HG03354 (cell line): Measurements from ENCODE around the gene TENT4B.

Experiments used
- ATAC-seq: cut with Tn5 transposase; IDR thresholded peaks from one replicate; pipeline ENCODE4 v1.9.1; 2021; ENCODE audit warnings: mild to moderate bottlenecking; ENCODE audit not compliant: unreplicated experiment, poor library complexity, severe bottlenecking

Gene TENT4B

DNA sequence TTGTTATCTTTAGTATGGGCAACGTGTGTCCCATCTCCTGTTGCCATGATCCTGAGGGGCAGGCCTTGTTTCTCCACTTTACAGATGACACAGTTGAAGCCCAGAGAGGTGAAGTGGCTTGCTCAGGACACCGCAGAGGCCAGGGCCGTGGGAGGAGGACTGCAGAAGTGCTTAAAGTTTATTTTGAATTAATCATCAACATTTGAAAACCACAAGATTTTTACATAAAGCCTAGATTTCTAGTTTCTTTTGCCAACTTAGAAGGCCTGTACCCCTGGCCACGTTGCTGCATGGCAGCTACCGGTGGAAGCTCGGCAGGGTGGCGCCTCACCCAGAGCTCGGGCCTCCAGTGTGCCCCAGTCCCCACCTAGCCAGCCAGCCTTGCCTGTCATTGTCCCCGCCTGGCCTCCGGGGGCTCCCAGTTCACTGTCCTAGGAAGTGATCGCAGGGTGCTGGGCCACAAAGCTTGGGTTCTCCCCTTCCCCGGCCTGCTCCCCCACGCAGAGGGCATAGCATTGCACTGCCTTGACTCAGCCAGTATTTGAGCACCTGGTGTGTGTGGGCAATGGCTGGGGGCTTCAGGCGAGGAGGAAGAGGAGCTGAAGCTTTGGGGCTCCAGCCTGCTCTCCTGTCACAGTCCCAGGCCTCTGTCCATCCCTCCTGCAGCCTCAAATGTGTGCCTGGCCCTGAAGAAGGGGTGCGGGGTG, 98.4 kb downstream of the TENT4B start:
- no peak for ATAC-seq

DNA sequence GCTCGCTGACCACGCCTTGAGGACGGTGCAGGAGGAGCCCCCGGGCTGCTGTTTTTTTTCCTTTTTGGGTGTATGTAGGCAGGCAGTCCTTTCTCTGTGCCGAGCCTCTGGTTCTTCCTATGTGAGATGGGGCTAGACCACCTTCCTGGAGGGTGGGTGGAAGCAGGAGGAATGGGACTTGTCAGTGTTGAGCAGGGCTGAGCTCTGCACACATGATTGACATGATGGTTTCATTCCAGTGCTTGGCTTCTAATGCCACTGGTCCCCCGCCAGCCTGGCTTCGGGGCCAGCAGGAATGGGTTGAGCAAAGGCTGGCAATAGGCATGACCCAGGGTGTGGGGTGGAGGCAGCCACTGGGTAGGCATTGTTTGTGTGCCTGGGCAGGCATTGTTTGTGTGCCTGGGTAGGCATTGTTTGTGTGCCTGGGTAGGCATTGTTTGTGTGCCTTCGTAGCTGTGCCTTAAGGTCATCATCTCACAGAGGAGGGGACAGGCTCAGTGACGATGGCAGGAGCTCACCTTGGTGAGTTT, 99.0 kb downstream of the TENT4B start:
- no peak for ATAC-seq

DNA sequence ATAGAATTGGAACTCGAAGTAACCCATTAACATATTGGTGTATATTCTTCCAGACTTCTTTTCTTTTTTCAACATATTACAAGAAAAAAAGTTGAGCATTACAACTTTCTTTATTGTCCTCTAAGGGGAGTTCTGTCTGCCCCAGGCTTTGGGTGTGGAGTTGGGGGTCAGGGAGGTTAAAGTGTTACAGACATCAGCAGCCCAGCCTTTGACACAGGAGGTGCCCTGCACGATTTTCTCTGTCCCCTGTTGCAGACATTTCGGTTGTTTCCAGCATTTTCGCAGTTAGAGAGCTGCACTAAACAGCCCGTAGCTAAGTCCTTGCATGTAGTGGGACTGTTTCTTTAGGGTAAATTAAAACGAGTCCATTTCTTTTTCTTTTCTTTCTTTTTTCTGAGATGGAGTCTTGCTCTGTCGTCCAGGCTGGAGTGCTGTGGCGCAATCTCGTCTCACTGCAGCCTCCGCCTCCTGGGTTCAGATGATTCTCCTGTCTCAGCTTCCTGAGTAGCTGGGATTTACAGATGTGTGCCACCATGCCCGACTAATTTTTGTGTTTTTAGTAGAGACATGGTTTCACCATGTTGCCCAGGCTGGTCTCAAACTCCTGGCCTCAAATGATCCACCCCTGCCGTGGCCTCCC, 99.9 kb downstream of the TENT4B start:
- no peak for ATAC-seq

DNA sequence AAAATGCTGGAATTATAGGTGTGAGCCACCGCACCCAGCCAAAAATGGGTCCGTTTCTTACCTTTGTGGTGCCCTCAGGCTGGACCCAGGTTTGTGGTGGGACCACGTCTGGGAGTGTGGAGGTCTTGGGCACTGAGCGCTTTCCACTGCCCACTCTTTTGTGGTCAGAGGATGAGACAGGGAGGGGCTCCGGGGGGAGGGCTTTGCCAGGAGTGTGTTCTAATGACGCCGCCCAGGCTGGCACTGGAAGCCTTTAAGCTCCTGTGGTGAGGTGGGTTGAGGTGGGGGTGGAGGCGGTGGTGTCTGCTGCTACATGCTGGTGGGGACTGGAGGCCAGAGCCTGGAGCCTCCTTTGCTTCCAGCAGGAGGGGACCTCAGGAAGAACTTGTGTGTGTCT, 100.4 kb downstream of the TENT4B start:
- ATAC-seq: no peak

DNA sequence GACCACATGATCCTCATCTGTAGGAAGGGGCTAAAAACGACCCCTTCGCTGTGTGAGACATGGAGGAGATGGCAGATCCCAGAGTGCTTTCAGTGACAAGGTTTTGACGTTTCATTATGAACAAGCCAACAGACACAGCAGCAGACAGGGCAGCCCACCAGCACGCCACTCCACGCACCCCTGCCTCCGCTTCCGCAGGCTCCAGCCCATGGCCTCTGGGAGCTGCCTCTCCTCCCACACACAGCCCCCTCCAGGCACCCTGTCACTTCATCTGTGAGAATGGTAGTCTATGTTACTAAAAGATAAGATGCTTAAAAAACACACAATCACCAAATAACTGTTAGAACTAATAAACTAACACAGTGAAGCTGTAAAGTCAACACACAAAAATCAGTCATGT, 101.0 kb downstream of the TENT4B start:
- no peak for ATAC-seq

DNA sequence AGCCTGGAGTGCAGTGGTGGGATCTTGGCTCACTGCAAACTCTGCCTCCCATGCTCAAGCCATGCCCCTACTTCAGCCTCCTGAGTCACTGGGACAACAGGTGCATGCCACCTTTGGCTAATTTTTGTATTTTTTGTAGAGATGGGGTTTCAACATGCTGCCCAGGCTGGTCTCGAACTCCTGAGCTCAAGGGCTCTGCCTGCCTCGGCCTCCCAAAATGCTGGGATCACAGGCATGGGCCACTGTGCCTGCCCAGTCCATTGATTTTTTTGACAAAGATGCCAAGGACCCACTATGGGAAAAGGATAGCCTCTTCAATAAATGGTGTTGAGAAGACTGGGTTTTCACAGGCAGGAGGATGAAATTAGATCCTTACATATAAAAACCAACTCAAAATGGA, 102.4 kb downstream of the TENT4B start:
- ATAC-seq: no peak

DNA sequence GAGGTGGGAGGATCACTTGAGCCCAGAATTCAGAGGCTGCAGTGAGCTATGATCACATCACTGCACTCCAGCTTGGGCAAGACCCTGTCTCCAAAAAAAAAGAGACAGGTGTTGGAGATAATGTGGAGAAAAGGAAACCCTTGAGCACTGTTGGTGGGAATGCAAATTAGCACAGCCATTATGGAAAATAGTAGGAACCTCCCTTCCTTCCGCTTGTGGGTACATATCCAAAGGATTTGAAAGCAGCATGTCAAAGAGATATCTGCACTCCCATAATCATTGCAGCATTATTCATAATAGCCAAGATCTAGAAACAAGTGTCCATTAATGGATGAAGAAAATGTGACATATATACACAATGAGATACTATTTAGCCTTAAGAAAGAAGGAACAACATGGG, 103.5 kb downstream of the TENT4B start:
- ATAC-seq: no peak

DNA sequence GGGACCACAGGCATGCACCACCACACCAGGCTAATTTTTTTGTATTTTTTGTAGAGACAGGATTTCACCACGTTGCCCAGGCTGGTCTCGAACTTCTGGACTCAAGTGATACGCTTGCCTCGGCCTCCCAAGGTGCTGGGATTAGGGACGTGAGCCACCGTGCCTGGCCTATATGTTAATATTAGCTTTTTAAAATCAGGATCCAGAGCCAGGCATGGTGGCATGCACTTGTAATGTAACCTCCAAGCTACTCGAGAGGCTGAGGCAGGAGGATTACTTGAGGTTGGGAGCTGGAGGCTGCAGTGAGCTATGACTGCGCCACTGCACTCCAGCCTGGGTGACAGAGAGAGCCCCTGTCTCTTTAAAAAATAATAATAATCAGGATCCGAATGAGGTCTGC, 104.8 kb downstream of the TENT4B start:
- no peak for ATAC-seq

DNA sequence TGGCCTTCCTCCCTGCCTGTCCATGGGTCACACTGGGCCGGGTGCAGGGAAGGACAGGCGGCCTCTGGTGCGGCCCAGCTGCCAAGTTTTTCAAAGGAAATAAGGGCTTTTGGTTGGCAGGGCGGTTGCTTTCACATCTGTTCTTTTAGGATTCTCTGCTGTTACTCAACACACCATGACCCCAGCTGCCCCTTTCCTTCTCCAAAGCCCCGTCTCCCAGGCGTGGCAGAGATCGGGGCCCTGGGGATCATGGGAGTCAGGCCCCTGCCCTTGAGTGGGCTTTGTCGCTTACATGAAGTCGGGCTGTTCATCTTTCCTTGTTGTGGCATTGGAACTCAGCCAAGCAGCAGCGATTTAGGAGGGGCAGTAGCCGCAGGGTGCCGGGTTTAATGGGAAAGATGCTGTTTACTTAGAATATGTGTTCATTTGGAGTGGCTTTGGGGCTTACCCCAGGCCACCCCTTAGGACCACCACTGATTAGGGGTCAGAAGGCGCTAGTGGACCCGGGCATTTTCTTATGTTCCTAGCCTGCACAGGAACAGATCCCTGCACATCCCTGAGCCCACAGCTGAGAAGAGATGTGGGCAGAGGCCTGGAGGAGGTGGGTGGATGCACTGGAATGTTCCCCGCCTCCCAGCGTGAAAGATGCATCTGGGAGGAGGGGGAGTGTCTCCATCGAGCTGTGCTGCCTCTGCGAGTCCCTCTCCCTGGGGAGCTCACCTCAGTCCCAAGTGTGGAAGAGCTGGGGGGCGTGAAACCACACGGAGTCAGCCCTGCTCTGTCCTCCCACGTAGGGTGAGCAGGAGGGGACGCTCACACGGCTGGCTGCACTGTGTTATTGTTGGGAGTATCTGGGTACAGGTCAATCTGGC, 106.5 kb downstream of the TENT4B start:
- no peak for ATAC-seq

DNA sequence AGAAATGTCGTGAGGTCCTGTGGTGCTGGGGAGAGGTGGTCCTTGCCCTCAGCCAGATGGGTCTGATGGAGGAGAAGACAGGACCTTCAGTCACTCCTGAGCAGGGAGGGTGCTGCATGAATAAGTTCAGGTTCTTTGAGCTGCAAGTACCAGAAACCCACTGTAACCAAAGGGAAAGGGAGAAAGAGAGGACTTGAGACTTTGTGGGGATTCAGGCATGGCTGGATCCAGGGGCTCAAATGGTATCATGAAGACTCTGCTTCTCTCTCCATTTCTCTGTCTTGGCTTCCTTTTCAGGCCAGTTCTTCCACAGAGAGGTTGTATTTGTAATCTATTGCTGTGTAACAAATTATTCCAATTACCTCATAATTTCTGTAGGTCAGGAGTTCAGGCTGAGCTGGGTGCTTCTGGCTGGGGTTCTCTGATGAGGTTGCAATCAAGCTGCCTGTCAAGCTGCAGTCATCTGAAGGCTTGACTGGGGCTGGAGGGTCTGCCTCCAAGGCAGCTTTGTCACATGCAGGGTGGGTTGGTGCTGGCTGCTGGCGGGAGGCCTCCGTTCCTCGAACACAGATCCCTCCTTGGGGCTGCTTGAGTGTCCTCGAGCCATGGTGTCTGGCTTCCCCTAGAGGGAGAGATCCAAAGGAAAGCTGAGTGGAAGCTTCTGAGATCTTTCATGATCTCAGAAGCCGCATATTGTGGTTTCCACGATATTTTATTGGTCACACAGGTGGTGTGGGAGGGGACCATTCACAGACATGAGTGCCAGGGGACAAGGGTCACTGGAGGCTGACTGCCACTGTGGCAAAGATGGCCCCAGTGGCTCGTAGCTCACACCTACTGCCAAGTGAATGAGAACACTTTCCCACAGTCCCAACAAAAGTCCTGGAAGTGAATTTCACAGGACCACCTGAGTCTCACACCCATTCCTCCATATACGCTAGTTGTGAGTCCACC, 107.4 kb downstream of the TENT4B start:
- no peak for ATAC-seq

DNA sequence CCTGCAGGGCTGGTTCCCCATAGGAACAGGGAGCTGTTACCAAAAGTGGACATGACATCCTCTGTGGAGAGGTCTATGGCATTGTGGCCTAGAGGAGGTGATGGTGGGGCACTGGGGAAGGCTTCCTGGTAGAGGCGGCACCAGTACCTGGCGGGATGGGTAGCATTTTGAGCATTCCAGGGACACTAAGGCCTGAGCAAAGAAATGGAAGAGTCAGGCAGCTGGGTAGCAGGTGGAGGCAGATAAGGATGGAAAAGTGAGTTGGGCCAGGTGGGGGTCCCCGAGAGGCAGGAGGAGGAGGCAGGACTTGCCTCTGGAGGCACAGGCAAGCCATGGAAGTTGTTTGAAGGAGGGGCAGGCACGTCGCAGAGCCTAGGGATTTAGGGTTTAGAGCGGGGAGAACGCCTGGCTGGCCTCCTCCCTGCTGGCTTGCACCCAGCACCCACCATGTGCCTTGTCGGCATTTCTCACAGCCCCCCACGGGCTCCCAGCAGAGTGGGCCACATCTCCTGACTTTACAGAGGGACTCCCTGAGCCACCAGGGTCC, 108.1 kb downstream of the TENT4B start:
- ATAC-seq: no peak

DNA sequence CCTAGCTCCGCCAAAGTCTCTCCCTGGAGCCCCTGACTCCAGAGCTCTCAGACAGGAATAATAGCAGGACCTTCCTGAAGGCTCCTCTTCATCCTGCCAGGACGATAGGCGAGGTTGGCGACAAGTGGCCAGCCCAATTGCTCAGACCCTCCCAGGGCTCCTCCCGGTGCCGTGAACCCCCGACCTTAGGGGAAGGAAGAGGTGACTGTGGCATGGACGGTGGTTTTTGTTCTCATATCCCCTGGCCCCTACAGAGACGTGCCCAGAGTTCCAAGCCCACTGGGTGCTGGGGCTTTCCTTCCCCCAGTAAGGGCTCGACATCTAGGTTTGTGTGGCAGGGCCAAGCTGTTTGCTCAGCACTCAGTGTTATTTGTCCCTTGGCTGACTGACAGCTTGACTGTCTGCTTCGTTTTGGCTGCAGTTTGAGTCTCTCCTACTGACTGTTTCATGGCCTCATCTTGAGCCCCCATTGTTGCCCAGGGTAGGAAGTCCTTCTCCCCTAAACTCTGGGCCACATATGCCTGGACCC, 108.7 kb downstream of the TENT4B start:
- ATAC-seq: no peak

DNA sequence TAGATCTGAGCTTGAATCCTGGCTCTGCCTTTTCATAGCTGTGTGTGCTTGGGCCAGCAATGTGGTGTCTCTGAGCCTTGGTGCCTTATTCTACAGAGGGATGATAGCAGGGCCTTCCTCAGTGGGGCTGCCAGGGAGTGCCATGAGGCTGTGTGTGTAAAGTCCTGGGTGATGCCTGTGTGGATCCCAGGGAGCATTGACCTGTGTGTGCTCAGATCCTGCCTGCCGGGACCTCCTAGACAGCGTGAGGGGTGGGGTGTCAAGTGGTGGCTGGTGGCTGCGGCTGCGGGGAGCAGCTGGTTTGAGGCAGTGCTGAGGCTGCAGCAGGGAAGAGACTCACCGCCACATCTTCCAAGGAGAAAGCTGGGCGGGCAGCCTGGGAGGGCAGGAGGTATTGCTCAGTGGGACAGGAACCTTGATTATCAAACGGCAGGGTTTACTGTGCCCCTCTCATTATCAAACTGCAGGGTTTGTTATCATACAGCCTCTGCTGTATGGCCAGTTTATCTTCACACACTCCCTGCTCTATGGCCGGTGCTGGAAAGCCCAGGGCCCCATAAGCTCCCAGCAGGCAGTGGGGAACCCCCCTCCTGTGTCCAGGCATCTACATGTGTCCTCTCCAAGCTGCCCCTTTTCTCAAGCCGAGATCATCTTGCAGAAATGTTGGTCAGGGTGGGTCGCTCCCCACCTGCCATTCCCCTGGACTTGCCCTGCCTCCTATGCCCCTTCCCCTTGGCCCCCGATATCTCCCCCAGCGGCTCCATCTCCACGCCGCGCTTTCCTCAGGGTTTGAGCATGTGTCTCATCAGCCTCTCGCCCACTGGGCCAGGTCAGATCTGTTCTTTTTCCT, 110.2 kb downstream of the TENT4B start:
- ATAC-seq: no peak

DNA sequence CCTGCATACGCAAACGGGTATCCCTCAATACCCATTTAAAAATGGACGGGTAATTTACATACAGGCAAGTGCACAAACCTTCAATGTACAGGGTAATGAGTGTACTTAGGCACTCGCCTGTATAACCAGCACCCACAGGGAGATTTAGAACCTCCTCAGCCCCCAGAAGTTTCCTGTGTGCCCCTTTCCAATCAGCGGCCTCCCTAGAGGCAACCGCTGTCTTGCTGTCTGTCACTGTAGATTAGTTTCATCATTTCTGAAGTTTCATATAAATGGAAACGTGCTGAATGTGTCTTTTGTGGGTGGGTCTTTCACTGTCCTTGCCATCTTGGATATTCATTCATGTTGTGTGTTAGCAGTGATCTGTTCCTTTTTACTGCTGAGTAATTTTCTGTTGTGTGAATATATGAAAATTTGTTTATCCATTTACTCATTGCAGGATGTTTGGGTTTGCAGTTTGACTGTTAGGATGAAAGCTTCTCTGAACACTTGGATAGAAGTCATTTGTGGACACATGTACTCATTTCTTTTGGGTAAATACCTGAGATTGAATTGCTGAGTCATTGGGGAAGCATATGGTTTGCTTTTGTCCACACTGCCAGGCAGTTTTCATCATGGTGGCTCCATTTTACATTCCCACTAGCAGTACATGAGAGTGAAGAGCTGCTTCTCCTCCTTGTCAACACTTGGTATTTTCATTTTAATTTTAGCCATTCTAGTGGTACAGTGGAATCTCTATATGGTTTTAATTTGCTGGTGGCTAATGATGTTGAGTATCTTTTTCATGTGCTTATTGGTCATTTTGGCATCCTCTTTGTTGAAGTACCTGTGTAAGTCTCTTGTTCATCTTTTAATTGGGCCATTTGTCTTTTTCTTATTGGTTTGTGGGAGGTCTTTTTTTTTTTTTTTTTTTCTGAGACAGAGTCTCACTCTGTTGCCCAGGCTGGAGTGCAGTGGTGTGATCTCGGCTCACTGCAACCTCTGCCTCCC, 111.1 kb downstream of the TENT4B start:
- ATAC-seq: peak; percentile 38

DNA sequence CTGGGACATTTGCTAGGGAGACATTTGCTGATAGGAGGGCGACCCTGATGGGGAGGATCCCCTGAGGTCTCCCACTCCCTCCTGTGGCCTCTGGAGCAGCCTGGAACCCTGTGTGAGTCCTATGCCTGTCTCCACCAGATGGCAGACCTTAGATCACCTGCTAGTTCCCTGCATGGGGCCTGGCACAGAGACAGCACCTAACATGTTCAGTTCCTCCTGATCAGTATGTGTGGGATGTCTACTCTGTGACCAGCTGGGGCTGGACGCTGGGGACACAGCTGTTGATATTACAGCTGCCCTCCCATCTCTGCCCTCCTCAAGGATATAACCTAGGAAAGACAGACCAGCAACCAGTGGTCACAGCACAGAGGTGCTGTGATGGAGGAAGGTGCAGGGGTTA, 112.2 kb downstream of the TENT4B start:
- ATAC-seq: no peak

DNA sequence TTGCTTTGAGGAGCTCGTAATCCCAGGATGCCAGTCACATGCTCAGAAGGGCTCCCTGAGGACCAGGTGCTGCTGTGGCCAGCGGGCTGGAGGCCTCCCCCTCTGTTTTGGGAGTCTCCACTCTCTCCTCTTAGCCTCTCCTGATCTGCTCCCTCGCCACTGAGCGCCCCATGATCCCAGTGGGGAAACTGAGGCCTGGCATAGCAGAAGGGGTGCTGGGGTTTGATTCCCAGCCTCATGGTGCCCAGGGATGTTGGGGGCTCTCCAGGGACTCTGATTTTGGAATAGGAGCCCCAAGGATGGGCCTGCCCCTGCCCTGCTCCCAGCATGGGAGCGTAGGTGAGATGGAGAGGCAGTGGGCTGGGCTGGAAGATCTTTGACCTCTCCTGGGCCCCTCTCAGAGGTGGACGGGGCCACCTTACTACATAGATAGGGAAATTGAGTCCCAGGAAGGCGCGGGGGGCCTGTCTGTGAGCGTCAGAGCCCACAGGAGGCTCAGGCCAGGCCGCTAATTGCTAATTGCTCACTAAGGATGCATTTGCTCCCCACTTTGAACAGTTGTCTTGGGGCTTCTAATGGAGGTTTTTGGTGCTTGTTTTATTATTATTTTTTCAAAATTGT, 112.7 kb downstream of the TENT4B start:
- no peak for ATAC-seq
